ENCODE measurements around the gene LRRC4C.

GRCh38 chr11:40491341-40491740 is 968.1 kb downstream of the LRRC4C start:
- TF ChIP-seq CTCF (conservative IDR thresholded peaks at IDR 0.05 in 1 of 2, IDR thresholded peaks at IDR 0.05 in 1 of 2; ENCODE audit: low read depth in 1 of 2, low read length in 2 of 2) = no peak
- no peak for TF ChIP-seq EZH2 (IDR thresholded peaks at IDR 0.05; ENCODE audit: low read length, missing control alignments)

Measured in fibroblast of lung (primary cell).